Astrocyte of the spinal cord (primary cell): ENCODE measurements around the gene PROB1.

ENCODE experiments used
- DNase-seq: peaks from one replicate; pipeline ENCODE4 v3.0.0; 2011; ENCODE audit warnings: low read depth, low spot score
- H3K4me3 ChIP-seq: 2 replicates; pipeline ENCODE4 v1.5.1; 2011; ENCODE audit warnings: low read depth, mild to moderate bottlenecking, low read length, moderate library complexity
- in situ Hi-C: cut with HindIII; loops from 2 replicates; pipeline ENCODE4 v1.10.0; 2017; ENCODE audit warnings: low sequenced_read_pairs
- TF ChIP-seq, protein P1 (sequence below): IDR thresholded peaks from 2 replicates; pipeline ENCODE4 v1.5.1; 2012; ENCODE audit warnings: low read depth, mild to moderate bottlenecking, low read length, inconsistent platforms

The PROB1 gene

DNA sequence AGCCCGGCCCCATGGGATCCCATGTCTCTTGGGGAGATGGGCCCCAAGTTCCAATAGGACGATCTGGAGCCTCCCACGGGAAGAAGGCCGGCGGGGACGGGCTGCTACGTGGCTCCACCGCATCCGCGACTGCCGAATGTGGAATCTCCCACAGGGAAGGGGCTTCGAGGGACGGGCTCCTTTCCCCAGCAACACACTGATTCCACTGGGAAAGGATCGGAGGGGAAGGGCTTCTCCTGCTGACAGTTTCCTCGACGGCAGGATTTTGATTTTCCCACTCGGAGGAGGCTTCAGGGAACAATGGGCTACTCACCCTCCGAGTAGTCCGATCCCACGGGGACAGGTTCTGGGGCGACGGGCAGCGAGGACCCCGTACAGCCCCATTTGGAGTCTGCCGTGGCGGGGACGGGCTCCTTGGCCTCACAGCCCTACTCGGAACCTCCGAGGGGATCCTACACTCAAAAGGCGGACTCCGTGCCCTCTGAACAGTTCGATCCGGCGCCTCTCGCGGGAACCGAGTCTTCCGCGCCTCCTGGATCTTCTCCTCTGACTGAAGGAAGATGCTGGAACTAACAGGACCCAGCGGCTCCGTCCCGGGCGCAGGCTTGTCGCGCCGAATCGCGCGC lies 1.3 kb downstream of the PROB1 start:
- in situ Hi-C loops: no loop called here
- no peak for DNase-seq
- peak overlapping the region; percentile 32 for H3K4me3 ChIP-seq
- TF ChIP-seq, protein P1, sequence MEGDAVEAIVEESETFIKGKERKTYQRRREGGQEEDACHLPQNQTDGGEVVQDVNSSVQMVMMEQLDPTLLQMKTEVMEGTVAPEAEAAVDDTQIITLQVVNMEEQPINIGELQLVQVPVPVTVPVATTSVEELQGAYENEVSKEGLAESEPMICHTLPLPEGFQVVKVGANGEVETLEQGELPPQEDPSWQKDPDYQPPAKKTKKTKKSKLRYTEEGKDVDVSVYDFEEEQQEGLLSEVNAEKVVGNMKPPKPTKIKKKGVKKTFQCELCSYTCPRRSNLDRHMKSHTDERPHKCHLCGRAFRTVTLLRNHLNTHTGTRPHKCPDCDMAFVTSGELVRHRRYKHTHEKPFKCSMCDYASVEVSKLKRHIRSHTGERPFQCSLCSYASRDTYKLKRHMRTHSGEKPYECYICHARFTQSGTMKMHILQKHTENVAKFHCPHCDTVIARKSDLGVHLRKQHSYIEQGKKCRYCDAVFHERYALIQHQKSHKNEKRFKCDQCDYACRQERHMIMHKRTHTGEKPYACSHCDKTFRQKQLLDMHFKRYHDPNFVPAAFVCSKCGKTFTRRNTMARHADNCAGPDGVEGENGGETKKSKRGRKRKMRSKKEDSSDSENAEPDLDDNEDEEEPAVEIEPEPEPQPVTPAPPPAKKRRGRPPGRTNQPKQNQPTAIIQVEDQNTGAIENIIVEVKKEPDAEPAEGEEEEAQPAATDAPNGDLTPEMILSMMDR: no peak

- peak; percentile 49 for DNase-seq
- in situ Hi-C loops: no loop called here
- H3K4me3 ChIP-seq: peak overlapping the region; percentile 32
- TF ChIP-seq, protein P1: peak; percentile 59
Observed at GRCh38 chr5:139392678-139393496, 2.0 kb downstream of the PROB1 start.

- H3K4me3 ChIP-seq: no peak overlapping the region
- no peak for DNase-seq
- TF ChIP-seq, protein P1: no peak
- in situ Hi-C loops: no loop called here
Observed at GRCh38 chr5:139392324-139392677, 2.6 kb downstream of the PROB1 start.

- no peak for DNase-seq
- in situ Hi-C loops: no loop called here
Observed at GRCh38 chr5:139391570-139392323, 3.2 kb downstream of the PROB1 start.

GRCh38 chr5:139390639-139391569 lies 4.0 kb downstream of the PROB1 start:
- H3K4me3 ChIP-seq: no peak overlapping the region
- no peak for DNase-seq
- TF ChIP-seq, protein P1: no peak
- in situ Hi-C loops: no loop called here

More at GRCh38 chr5:139391570-139392323, 3.2 kb downstream of the PROB1 start:
- no peak overlapping the region for H3K4me3 ChIP-seq
- TF ChIP-seq, protein P1: no peak
